ENCODE measurements around the gene SIGLEC12. TPM values are rescaled to one million over a fixed set of nuclear protein-coding genes. Genes with fewer than 3 reads are reported as not detected.
A peak's percentile ranks its signal among the peaks of the same experiment; 100 is the strongest.

Gene SIGLEC12
- total and polyA plus RNA-seq, 9 of the 15 experiments (the other 6 are each of a cell fraction or from before 2014, with no cell fraction given), result 0.08 to 1.3 (median 0.54) TPM

DNA sequence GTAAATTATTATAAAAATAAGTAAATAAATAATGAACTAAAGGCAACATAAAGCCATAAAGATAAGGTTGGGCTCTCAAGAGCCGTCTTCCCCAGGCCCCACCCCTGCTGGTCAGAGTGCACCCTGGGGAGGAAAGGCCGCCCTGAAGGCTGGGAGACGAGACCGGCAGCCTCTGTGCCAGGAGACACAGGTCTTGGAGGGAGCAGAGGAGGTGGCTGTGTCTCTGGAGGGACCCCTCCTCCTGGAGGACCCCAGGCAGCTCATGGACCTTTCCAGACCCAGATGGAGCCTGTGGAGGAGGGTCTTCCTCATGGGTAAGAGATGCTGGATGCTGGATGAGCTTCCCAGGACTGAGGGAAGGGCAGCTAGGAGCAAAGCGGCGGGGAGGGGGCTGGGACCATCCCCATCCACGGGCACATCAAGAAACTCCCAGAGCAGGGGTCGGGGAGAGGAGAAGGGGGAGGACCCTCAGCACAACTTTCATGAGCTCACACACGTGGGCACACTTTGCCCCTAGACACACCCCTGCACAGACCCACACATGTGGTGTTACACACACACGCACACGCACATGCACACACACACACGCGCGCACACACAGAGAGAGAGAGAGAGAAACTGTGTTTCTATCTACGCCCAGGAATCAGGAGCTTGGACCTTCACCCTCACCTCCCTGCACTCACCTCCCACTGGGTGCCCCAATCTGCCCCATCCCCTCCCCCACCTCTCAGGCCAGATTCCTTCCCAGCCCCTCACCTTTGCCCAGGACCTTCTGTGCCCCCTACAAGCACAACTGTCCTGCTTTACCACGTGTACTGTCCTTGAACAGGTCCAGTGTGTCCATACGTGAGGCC lies 23.0 kb downstream of the SIGLEC12 start, which contains the start of gene CEACAM18:
CEACAM18 (plus strand) TSS at position 159 of the 854 bp plus-strand sequence.
- peaks cover 2% of the 10 kb centered on the region; the same call in 1 of the 2 replicates for H3K9me3 ChIP-seq (replicated peaks; ENCODE audit: control insufficient read depth, insufficient read depth, low read depth, low read length)
- CTCF ChIA-PET (ENCODE audit: low intra/inter-chr PET ratio), result interaction anchor here (0.6 kb wide), 1 partner anchor 973 kb away, joined by 6 read pairs; no protein-coding TSS in a partner anchor
- POLR2A ChIA-PET, result interaction anchor here (1.2 to 3.1 kb wide), 4 partner anchors 9 to 69 kb away, joined by 3 to 12 read pairs (median 4); no protein-coding TSS in a partner anchor
- H3K4me2 ChIP-seq (ENCODE audit: insufficient read depth, low read length), result peak within 1 kb of the TSS; percentile 30; the same call in 1 of the 2 replicates
- peak within 1 kb of the TSS in 1 of 2 experiments; percentile 47; a peak in 2 of 4 replicates for H3K9ac ChIP-seq (ENCODE audit: insufficient read depth in 1 of 2, low read depth in 2 of 2, low read length in 2 of 2)
- BruUV-seq (replicated peaks), result no TSS peak
- in situ Hi-C loops (cut with MboI), result loop anchor here (10.0 kb wide), 2 partner anchors 86 to 176 kb away; no protein-coding TSS in a partner anchor
- no peak within 1 kb of the TSS for H2AFZ ChIP-seq (ENCODE audit: low read depth, low read length)
- no peak within 1 kb of the TSS for H3K4me3 ChIP-seq
- H3K9me1 ChIP-seq (ENCODE audit: control insufficient read depth, insufficient read depth, low read length), result no peaks in the 10 kb centered on the region
- peaks cover 14% of the 10 kb centered on the region; the same call in 2 of the 3 replicates for H3K36me3 ChIP-seq (ENCODE audit: control insufficient read depth, insufficient read depth, low read length)
- H3K79me2 ChIP-seq (ENCODE audit: control insufficient read depth, insufficient read depth, low read length), result peaks cover 2% of the 10 kb centered on the region; the same call in 2 of the 3 replicates
- WGBS (ENCODE audit: insufficient coverage, low coverage, missing lambda C conversion rate), result 43% methylated on average over 16 of the region's 17 CpGs
- FAIRE-seq (no peak), DNase-seq (ENCODE audit: extremely low read depth in 1 of 4, low spot score in 3 of 4) (peak; percentile 26 to 55 (median 34)), ATAC-seq (peak; percentile 80)
- H3K27ac ChIP-seq (ENCODE audit: extremely low read depth, low read depth, low read length), result no peak within 1 kb of the TSS; the same call in 2 of the 3 replicates
- intact Hi-C loops (cut with micrococcal nuclease), result no loop called here
- peaks cover 13 to 20% of the 10 kb centered on the region in 2 experiments for H3K4me1 ChIP-seq (replicated peaks in 1 of 2; ENCODE audit: control insufficient read depth in 2 of 2, insufficient read depth in 2 of 2, low read length in 2 of 2)
- no peaks in the 10 kb centered on the region for H4K20me1 ChIP-seq (replicated peaks; ENCODE audit: control insufficient read depth, insufficient read depth, low read length)
- no peaks in the 10 kb centered on the region for H3K27me3 ChIP-seq (ENCODE audit: control insufficient read depth in 2 of 2, insufficient read depth in 2 of 2, low read length in 2 of 2)
- TF ChIP-seq MEIS2 (IDR thresholded peaks at IDR 0.05; ENCODE audit: partially characterized antibody) (no peak), ZBTB8A (IDR thresholded peaks at IDR 0.05; ENCODE audit: partially characterized antibody) (no peak), DIDO1 (tag; IDR thresholded peaks at IDR 0.05; ENCODE audit: low read depth) (no peak), POLR2B (IDR thresholded peaks at IDR 0.05; ENCODE audit: low read depth, partially characterized antibody) (peak; percentile 37), ZBTB7A (IDR thresholded peaks at IDR 0.05; ENCODE audit: borderline replicate concordance, control insufficient read depth, low read depth, low read length) (peak; percentile 45; the same call in 1 of the 2 replicates), ETS2 (tag; IDR thresholded peaks at IDR 0.05; ENCODE audit: borderline replicate concordance, poor library complexity, severe bottlenecking) (no peak), RNF2 (IDR thresholded peaks at IDR 0.05) (no peak), C11orf30 (IDR thresholded peaks at IDR 0.05; ENCODE audit: low read depth) (no peak), FOXK1 (CRISPR knock-in tag; IDR thresholded peaks at IDR 0.05; ENCODE audit: borderline replicate concordance) (no peak)
- TF ChIP-seq, protein P1, sequence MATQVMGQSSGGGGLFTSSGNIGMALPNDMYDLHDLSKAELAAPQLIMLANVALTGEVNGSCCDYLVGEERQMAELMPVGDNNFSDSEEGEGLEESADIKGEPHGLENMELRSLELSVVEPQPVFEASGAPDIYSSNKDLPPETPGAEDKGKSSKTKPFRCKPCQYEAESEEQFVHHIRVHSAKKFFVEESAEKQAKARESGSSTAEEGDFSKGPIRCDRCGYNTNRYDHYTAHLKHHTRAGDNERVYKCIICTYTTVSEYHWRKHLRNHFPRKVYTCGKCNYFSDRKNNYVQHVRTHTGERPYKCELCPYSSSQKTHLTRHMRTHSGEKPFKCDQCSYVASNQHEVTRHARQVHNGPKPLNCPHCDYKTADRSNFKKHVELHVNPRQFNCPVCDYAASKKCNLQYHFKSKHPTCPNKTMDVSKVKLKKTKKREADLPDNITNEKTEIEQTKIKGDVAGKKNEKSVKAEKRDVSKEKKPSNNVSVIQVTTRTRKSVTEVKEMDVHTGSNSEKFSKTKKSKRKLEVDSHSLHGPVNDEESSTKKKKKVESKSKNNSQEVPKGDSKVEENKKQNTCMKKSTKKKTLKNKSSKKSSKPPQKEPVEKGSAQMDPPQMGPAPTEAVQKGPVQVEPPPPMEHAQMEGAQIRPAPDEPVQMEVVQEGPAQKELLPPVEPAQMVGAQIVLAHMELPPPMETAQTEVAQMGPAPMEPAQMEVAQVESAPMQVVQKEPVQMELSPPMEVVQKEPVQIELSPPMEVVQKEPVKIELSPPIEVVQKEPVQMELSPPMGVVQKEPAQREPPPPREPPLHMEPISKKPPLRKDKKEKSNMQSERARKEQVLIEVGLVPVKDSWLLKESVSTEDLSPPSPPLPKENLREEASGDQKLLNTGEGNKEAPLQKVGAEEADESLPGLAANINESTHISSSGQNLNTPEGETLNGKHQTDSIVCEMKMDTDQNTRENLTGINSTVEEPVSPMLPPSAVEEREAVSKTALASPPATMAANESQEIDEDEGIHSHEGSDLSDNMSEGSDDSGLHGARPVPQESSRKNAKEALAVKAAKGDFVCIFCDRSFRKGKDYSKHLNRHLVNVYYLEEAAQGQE (IDR thresholded peaks at IDR 0.05; ENCODE audit: borderline replicate concordance), result 0 out of 2 replicates have a peak, but pooled peaks have one; percentile 1
- TF ChIP-seq, protein P1 (CRISPR knock-in tag; IDR thresholded peaks at IDR 0.05; ENCODE audit: low read depth), result no peak

Measured in K562 (cell line).